HG03064 (cell line): ENCODE data around the gene SH3BP2.

Source experiments
- ATAC-seq: cut with Tn5 transposase; IDR thresholded peaks from one replicate; pipeline ENCODE4 v1.9.1; 2021; ENCODE audit warnings: low read depth; ENCODE audit not compliant: unreplicated experiment

Gene SH3BP2

GRCh38 chr4:2829933-2830451 is 37.1 kb downstream of the SH3BP2 start:
- ATAC-seq = no peak

DNA sequence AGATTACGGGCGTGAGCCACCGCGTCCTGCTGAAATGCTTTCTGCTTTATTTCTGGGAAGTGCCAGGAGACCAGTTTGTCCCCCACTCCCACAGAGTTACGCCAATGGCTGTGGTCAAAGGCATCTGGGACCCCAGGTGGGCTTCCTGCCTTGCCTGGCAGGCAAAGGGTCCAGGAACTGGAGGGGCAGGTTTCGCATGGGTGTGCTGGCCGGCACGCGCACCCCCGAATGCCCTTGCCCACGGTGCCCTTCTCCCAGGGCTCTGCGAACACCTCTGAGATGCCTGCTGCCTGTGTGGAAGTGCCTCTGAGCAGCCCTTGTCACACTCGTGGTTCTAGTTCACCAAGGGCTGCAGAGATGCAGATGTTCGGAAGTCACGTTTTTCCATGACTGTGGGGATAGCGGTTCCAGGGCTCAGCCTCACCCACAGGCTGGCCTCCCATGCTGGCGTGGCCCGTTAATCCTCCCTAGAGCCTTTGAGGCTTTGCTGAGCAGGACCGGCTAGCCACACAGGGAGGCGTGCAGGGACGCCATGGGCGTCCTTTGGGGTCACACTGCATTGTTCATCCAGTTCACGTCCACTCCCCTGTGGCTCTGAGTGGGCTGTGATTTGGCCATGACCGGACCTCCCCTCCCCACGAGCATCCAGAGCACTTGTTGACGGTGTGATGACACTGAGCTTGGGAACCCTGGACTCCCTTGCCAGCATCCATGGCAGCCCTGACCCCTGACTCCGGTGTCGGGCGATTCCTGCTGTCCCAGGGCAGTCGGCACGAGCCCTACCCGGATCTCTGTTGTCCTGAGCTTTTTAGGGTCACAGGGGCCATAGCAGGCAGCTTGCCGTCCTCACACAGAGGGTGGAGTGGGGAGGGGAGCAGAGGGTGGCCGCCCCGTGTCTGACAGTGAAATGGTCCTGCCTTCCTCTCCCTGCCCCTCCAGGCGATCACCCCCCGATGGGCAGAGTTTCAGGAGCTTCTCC is 38.0 kb downstream of the SH3BP2 start:
- no peak for ATAC-seq

GRCh38 chr4:2831611-2832308 is 38.9 kb downstream of the SH3BP2 start:
- no peak for ATAC-seq

GRCh38 chr4:2832309-2832980 is 39.6 kb downstream of the SH3BP2 start:
- peak; percentile 59 for ATAC-seq

DNA sequence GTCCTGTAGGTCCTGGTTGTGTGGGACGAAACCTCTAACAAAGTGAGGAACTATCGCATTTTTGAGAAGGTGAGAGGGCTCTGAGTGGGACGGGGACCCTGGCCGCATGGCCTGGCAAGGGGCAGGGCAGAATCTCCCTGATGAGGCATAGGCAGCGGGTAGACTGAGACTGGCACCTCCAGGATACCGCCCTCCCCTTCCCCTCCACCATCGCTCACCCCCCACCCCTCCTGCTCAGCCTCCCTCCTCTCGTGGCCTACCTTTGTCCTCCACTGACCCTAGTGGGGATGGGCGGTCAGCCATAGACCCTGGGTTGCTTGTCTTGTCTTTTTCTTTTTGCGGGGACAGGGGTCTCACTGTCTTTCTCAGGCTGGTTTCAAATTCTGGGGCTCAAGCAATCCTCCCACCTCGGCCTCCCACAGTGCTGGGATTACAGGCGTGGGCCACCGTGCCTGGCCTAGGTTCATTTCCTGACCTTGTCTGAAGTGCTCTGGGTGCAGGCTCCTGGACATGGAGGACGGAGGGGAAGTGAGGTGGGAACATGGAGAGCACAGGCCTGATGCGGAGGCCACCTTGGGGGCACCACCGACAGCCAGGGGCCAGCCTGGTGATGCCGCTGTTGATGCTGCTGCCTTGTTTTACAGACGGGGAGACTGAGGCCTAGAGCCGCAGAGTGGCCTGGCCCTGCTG is 40.2 kb downstream of the SH3BP2 start:
- ATAC-seq = no peak

DNA sequence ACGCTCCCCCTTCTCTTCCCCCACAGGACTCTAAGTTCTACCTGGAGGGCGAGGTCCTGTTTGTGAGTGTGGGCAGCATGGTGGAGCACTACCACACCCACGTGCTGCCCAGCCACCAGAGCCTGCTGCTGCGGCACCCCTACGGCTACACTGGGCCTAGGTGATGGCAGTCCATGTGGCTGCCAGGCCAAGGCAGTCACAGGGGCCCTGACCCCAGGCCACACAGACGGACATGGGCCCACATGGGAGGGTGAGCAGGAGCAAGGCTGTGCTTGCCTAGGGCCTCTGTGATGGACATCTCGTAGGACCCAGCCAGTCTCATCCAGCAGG is 40.8 kb downstream of the SH3BP2 start:
- ATAC-seq = no peak

GRCh38 chr4:2834001-2834921 is 41.4 kb downstream of the SH3BP2 start:
- no peak for ATAC-seq

GRCh38 chr4:2835978-2836377 is 43.1 kb downstream of the SH3BP2 start:
- ATAC-seq = no peak

- no peak for ATAC-seq
These were observed 43.5 kb downstream of the SH3BP2 start for GRCh38 chr4:2836391-2836859.

- ATAC-seq = no peak
These were observed 44.4 kb downstream of the SH3BP2 start for GRCh38 chr4:2837110-2837903.

GRCh38 chr4:2837904-2838496 is 45.1 kb downstream of the SH3BP2 start:
- ATAC-seq = no peak

GRCh38 chr4:2839060-2839459 is 46.2 kb downstream of the SH3BP2 start:
- ATAC-seq = no peak

DNA sequence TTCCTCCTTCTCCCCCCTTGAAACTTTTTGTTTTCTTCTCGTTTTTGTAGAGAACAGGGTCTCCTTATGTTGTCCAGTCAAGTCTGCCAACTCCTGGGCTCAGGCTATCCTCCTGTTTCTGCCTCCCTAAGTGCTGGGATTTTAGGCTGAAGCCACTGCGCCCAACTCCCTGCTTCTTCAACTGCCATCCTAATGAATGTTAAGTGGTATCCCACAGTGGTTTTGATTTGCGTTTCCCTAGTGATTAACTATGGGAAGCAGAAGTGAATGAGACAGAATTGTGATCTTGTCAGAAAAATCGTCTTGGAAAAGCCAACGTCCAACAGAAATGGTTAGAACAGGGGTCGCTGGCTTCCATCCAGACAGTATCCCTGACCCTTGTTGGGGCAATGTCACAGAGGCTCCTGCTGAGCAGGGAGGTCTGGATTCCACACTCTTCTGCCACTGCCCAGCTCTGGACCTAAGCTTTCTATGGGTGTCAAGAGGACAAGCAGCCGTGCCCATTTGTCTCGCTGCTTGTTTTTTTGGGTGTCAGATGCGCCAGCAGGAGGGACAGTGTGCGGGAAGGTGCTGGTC is 49.9 kb downstream of the SH3BP2 start:
- no peak for ATAC-seq

GRCh38 chr4:2843263-2843940 is 50.5 kb downstream of the SH3BP2 start, which contains the start of gene ADD1:
TSS of gene ADD1 (plus strand) at chr4:2843844. CDS start at chr4:2875916, 32,072 bp downstream.
- peak; percentile 57 for ATAC-seq

DNA sequence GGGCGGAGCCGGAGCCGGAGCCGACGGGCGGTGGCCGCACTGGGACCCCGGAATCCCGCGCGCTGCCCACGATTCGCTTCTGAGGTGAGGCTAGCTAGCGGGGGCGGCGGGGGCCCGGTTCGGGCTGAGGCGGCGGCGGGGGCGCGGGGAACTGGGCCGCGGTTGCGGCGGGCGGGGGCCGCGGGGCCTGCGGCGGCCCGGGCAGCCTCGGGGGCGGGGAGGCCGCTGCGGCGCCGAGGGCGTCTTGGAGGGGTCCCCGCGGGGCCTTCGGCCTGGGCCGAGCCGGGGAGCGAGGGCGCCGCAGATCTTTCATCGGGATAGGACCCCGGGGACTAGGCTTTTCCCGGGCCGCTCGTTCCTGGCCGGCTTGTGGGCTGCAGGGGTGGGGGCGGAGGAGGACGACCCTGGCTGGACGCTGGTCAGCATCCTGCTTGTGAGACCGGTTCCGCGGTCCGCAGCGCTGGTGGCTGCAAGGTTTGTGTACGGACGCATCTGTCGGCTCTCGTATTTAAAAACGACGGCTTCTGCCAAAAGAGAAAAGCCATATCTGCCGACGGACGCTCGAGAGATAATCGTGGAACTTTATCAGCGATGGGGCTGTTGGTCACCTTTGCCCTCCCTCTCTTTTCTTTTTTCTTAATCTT is 51.2 kb downstream of the SH3BP2 start:
- ATAC-seq = no peak

- ATAC-seq = no peak
These were observed 53.3 kb downstream of the SH3BP2 start for GRCh38 chr4:2846172-2846571.
